NCI-H2081 treated with DMSO at 0.1 percent for 48 hours (cell line): ENCODE measurements around the gene TPRKB.
"Not testable (repeated sequence)": the region's sequence is repeated elsewhere in the genome, so short reads cannot be mapped to it uniquely, and the experiment has no call there.

Experiments
- DNase-seq: peaks from one replicate; lab custom pipeline; 2025; lab: John Stamatoyannopoulos, UW

Gene TPRKB

GRCh38 chr2:73739101-73739500, 2.0 kb upstream of the TPRKB start:
- DNase-seq, result no peak

- no peak for DNase-seq
Observed at GRCh38 chr2:73736378-73736777, 767 bp downstream of the TPRKB start.

GRCh38 chr2:73730810-73731209, 6.3 kb downstream of the TPRKB start:
- no peak for DNase-seq

- no peak for DNase-seq
Observed at GRCh38 chr2:73728711-73729110, 8.4 kb downstream of the TPRKB start.

DNA sequence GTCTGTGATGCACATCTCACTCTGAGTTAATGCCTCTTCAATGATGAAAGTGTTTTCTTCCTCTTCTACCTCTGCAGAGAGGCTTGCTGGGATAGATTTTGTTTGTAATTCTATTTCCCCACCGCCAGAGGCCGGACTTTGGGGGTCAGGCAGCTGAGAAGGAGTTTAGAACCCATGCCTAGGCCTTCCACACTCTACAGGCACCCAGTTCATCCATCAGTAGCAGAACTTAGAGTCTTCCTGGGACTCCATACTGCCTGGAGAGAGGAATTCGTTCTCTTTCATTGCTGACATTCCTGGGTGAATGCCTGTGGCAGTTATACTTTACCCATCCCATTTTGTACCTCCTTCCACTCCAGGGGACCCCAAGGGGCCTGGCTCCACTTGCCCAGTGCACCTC, 9.1 kb downstream of the TPRKB start:
- no peak for DNase-seq

DNA sequence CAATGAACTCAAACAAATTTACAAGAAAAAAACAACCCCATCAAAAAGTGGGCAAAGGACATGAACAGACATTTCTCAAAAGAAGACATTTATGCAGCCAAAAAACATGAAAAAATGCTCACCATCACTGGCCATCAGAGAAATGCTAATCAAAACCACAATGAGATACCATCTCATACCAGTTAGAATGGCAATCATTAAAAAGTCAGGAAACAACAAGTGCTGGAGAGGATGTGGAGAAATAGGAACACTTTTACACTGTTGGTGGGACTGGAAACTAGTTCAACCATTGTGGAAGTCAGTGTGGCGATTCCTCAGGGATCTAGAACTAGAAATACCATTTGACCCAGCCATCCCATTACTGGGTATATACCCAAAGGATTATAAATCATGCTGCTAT, 10.5 kb downstream of the TPRKB start:
- DNase-seq, result not testable (repeated sequence)

- no peak for DNase-seq
Observed at GRCh38 chr2:73718851-73719621, 18.1 kb downstream of the TPRKB start.

GRCh38 chr2:73718421-73718820, 18.7 kb downstream of the TPRKB start:
- no peak for DNase-seq

GRCh38 chr2:73717695-73718094, 19.4 kb downstream of the TPRKB start:
- not testable (repeated sequence) for DNase-seq

DNA sequence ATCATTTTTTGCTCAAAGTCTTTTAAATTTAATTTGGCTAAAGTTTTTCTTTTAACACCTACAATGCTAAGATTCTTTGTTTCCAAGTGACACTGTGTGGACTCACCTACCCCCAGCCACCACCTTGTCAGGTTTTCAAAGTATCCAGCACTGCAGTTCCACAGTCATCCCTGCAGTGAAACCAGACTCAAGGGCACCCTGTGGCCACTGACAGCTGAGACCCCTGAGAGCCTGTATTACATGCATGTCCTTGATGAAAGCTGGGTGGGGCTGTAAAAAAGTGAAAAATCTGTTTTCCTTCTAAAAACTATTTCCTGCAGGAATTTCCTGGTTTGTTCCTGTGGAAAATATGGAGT, 19.9 kb downstream of the TPRKB start:
- no peak for DNase-seq

GRCh38 chr2:73716543-73717250, 20.4 kb downstream of the TPRKB start:
- no peak for DNase-seq

GRCh38 chr2:73714091-73714490, 23.1 kb downstream of the TPRKB start:
- no peak for DNase-seq

- no peak for DNase-seq
Observed at GRCh38 chr2:73708527-73708926, 28.6 kb downstream of the TPRKB start.

DNA sequence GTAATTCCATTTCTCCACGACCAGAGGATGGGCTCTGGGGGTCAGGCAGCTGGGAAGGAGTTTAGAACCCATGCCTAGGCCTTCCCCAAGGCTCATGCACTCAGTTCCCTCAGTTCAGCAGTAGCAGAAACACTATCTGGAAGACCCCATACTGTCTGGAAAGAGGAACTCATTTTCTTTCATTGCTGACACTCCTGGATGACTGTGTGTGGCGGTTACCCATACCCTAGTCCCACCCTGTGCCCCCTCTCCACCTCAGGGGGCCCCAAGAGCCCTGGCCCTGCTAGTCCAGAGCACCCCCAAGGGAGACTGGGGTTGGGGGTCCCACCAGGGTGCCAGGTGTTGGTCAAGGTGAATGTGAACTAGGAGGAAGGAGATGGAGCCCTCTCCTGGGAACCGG, 29.5 kb downstream of the TPRKB start:
- DNase-seq, result no peak

DNA sequence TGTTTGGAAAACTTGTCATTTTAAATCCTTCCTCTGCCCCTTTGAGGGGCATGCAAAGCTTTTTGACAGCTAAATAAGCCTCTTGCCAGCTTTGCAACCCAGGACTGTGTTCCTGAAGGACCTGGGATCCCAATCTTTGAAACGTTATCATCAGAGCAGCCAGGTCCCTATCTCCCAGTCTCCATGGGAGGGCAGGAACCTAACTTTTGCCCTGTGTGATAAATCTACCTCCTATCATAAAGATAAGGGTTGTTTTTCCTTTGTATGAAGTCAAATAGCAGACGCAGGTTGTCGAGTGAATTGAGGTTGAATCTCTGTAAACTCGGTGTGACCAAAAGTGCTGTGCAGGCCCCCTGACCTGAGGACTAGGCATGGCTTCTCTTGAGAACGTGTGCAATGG, 30.1 kb downstream of the TPRKB start:
- no peak for DNase-seq

- no peak for DNase-seq
Observed at GRCh38 chr2:73705091-73705490, 32.1 kb downstream of the TPRKB start.

- no peak for DNase-seq
Observed at GRCh38 chr2:73704285-73704684, 32.9 kb downstream of the TPRKB start.

- DNase-seq, result no peak
Observed at GRCh38 chr2:73703675-73704074, 33.5 kb downstream of the TPRKB start.

GRCh38 chr2:73702852-73703493, 34.2 kb downstream of the TPRKB start:
- DNase-seq, result not testable (repeated sequence)

- no peak for DNase-seq
Observed at GRCh38 chr2:73701968-73702665, 35.0 kb downstream of the TPRKB start.

GRCh38 chr2:73701448-73701765, 35.7 kb downstream of the TPRKB start:
- not testable (repeated sequence) for DNase-seq

GRCh38 chr2:73700661-73701447, 36.3 kb downstream of the TPRKB start:
- no peak for DNase-seq
